NOMO-1 treated with DMSO at 0.1 percent for 48 hours (cell line): Measurements from ENCODE around the gene DPP10.

Experiments
- DNase-seq: peaks from one replicate; lab custom pipeline; 2025; ENCODE audit not compliant: unreplicated experiment; lab: John Stamatoyannopoulos, UW

Gene DPP10

DNA sequence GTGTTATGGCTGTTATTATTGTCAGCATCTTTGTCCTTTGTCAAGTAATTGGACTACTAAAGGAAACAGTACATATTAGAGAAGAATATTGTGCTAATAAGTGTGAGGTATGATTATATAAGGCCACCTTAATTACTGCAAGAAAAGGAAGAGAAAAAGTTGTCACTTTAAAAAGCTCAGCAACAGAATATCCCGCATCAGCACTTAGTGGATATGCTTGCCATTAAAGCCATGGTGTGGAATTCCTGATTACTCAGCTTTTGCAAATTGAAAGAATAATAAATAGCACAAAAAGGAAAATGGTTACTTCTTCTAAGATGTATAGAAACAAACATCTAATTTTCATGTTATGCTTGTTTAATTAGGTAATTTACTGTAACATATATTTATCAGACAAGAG is 347.5 kb downstream of the DPP10 start:
- DNase-seq, result no peak

DNA sequence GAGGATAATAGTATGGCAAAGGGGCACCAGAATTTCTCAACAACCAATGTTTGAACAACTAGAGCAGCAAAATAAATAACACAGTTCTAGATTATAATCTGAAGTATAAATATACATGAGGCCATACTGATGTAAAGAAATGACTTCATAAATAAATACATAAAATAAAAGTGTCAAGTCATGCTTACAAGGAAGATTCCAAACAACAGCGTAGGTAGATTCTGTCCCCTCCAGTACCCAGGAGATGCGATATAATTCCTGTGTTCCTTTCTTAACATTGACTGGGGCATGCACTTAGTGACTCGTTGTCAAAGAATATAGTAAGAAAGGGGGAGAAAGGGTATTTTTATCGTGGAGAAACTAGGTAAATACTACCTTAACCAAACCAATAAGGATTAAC is 355.1 kb downstream of the DPP10 start:
- no peak for DNase-seq

DNA sequence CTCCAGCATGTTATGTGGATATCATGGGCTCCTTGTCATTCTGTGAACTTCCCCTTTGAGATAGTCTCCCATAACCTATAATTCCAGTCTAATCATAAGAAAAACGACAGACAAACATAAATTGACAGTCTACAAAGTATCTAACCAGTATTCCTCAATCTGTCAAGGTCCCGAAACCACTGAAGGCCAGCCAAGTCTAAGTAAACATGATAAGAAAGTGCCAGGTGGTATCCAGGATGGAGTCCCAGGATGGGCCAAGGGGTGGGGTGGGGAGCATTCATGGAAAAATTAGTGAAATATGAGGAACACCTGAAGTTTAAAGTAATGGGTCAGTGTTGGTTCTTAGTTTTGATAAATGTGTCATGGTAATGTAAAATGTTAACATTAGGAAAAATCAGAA is 355.5 kb downstream of the DPP10 start:
- DNase-seq, result no peak

DNA sequence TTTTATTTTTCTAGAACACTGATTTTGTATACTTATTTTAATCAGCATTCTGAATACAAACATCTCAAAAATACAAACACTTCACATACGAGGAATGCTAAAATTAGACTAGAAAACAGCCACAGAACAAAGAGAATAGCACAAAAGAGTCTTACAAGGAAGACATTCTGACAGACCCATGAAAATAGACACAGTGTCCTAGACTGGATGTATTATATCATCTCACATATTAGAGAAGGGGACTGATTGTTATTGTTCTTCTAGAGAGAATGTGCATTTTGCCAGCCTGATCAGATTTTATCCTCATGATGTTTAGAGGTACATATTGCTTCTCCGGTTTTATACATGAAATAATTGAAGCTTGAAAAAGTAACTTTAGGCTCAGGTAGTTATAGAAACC is 357.9 kb downstream of the DPP10 start:
- DNase-seq, result no peak

DNA sequence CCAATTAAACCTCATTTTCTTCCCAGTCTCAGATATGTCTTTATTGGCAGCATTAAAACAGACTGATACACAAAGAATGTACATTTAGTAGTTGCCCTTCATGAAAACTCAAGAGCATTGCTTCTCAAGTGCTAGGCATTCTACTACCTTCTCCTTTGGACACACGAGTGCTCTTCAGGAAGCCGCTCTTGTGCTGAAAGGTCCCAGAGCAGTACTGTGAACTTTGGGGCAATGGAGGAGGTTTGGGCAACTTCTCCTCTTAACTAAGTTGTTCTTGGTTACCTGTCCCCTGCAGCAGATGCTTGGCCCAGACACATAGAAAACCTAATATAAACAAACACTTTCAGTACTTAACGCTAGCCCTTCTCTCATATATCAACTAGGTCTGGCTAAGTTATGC is 362.8 kb downstream of the DPP10 start:
- no peak for DNase-seq

DNA sequence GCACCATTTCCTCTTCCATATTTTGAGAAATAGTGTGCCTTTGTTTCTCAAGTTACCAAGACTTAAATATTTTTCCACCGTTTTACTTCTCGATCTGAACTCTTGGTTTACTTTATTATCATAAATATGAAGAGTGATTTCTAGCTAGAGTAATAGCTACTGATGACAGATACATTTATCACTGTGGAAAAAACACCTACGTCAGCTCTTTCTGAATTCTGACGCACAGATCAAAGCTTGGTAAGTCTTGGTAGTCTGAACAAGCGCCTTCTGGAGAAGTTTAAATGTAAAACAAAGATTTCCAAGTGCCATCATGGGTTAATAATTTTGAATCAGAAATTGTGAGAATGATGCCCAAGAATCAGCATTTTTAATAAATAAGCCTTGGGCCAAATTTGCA is 367.7 kb downstream of the DPP10 start:
- no peak for DNase-seq

DNA sequence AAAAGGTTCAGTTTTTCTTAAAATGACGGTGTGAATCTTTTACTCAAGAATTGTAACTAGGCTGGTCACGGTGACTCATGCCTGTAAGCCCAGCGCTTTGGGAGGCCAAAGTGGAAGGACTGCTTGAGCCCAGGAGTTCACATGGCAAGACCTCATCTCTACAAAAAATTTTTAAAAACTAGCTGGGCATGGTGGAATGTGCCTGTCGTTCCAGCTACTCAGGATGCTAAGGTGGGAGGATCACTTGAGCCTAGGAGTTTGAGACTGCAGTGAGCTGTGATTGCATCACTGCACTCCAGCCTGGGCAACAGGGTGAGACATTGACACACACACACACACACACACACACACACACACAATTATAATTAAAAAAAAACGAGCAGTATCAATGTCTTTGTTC is 369.8 kb downstream of the DPP10 start:
- no peak for DNase-seq

DNA sequence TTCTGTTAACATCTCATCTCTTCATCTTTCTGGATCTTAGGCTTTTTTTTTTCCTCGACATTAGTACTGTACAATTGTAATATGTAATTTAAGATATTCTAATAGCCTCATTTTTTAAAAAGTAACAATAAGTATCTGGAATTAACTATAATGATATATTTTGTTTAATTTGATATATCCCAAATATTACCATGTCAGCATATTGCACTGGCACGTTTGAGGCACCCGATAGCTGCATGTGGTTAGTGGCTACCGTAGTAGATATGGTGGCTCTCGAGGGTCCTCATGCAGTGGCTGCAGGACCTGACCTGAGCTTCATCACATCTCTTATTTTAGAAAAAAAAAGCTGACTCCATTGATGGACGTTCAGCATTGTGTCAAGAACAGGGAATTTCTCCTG is 371.9 kb downstream of the DPP10 start:
- no peak for DNase-seq

DNA sequence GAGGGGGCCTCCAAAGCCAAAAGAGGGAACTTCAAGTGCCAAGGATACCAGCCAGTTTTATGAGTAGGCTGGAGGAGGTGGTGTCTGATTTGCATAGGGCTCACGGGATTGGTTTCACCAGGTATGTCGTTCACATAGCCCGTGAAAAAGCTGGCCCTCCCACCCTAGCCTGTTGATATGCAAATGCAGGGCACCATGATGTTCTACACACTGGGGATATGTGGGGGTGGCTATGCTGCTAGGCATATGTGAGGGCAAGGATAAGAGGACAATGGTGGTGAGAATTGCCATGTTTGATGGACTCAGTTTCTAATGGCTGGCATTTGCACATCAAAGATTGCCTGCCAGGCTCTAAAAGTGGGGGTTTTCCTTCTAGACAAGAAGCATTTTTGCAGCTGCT is 378.6 kb downstream of the DPP10 start:
- no peak for DNase-seq

DNA sequence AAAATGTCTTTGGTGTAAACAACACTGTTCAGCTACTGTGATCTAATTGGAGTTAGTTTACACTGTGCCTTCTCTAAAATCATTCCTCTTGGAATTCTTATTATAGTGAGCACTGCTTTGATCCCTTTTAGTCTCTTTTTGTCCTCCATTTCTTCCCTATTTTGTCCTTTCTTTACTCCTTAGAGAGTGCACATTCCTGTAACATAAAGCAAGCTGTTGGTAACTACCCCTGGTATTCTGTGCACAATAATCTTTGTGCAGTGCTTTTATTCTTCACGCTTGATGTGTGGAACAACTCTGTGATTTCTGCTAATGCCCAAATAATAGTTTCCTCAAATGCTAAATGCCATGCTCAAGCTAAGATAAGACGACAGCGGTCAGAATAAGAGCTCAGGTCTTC is 401.5 kb downstream of the DPP10 start:
- DNase-seq, result no peak

DNA sequence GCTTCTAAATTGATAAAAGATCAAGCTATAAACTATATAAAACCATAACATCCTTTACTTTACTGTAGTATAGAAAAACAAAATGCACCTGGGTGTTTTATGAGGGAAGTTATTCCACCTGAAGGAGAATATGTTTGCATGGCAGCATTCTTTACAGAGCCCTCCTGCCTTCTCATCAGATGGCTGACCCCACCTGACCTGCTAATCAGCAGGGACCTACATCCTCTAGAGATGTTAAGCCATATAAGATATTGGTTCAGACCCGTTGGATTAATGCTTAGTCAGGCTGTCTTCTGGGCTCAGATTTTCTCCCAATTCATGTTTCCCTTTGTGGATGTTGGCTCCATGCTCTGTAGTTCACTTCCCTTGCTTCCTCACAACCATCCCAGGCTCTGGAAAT is 414.8 kb downstream of the DPP10 start:
- DNase-seq, result no peak

DNA sequence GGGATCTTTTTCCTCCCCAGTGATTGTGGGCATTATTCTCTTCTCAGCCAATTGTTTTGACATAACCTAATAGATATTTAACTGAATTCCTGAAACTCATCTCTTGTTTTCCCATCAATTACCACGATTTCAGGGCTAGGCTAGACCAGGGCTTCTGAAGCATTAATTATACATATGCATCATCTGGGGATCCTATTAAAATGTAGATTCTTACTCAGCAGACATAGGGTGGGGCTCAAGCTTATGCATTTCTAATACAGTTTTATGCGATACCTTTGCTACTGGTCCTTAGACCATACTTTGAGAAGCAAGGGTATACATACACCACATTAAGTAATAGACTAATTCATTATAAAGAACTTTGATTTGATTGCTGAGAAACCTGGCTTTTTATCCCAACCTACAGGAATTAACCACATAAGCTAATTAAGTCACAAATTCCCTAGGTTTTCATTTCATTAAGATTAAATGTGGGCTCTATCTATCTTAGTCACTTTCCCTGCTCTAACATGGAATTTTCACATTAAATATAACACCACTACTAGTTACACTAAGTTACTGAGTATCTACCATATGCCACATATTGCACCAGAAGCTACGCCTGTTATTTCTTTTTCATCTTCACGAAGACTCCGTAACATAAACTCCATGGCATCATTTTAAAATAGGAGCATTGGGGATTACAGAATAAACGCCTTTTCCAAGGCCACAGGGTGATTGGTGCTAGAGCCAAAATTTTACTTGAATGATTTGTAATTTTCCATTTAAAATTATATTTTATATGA is 417.5 kb downstream of the DPP10 start:
- no peak for DNase-seq

DNA sequence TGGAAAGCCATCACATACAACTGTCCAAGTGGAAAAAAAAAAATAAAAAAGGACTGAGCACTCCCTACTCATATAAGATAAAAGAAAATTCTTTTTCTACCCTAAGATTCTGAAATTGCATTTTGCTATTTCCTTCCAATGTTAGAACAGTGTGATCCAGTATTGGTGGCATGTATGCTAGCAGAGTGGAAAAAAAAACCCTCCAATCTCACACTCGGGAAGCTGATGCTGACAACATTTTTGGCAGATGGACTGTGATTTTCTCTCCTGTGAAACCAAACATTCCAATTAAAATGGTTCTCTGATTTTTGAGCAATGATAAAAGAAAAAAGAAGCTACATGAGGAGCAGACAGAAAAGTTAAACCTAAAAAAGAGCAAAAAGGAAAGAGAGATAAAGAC is 419.8 kb downstream of the DPP10 start:
- DNase-seq, result no peak

DNA sequence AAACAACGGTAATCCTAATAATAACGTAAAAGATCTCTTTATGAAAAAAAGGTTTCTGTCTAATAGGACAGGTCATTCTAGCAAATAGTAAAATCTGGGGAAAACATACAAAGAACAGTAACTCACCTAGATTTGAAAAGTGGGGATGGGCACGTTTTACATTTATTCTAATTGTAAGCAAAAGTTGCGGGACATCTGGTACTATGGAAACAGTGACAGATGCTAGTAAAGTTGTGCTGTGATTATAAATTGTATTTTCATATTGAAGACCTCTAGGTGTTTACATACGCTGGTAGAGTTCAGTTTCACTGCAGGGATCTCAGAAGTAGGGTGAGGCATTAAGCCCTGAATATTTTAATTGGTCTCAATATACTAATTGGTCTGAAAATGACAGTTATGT is 422.5 kb downstream of the DPP10 start:
- no peak for DNase-seq

DNA sequence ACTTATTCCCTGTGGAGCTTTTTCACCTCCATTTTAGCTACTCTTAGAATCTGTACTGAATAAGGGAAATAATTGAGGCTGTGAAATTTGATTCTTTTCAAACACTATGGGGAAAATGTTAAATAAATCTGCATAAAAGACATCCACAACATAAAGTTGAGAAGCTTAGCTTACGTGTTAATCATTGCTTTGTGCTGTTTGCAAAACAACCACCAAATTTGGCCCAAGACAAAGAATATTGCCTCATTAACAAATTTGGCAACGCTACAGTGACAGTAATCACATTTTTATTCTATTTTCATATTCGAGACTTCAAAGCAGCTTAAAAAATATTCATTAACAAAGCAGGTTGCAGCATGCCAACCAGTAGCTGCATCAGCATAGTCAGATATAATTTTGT is 437.6 kb downstream of the DPP10 start:
- DNase-seq, result no peak

DNA sequence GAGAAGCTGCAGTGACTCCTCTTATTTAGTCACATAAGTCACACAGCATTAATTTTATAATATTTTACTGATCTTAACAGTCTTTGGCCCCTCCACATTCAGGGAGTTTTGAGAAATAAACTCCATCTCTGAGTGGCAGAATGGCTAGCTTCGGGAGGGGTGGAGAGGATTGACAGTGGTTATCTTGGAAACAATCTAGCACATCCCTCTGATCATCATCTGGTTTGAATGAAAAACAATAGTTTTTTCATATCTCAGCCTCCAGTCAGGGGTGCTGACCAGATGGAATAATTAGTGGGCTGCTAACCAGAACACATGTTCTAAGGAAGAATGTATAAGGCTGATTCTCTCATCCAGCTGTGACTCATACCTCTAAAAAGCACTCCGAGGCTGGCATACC is 477.5 kb downstream of the DPP10 start:
- DNase-seq, result no peak

DNA sequence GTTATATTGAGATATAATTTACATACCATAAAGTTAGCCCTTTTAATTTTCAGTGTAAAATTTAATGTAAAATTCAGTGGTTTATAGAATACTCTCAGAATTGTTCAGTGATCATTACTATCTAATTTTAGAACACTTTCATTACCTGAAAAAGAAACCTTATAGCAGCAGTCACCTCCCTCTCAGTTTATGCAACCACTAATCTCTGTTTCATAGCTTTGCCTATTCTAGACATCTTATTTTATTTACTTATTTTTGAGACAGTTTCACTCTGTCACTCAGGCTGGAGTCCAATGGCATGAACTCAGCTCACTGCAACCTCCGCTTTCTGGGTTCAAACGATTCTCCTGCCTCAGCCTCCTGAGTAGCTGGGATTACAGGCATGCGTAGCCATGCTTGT is 479.6 kb downstream of the DPP10 start:
- DNase-seq, result no peak

DNA sequence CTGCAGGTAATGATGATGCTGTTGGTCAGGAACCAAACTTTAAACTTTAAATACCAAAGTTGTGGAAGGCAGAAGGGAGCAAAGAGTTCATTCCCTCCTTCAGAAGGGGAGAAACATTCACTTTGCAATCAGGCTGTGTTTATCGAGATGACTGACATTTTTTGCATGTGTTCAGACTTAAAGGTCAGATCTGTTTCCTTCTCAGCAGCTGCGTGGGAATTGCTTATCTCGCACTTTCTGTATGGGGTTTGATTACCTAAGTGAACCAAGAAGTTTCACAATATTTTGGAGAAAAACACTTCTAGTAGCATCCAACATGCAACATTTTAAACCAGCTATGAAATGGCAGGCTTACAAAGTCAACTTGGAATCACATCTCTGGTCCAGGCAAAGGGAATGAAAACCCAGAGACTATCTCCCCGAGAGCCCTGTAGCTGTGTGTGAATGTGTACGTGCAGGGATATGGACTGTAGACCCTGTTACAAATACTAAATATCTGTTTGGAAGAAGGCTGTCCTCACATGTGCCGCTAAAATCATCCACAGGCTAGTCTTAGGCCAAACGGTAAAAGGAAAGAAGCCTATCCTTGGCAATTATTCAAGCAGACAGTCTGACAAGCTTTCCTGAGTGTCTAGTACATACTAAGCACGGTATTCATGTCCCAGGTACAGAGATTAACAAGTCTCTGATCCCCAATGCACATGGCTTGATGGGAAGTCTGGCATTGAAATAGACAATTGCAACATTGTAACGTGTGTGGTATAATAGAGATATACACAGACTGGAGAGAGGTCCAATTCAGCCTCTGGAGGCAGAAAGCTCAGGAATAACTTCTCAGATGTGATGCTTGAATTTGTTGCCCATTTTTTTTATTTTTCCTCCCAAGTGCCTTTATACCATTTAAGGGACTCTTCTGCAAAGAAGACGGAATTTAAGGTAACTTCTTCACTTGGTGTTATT is 483.1 kb downstream of the DPP10 start:
- DNase-seq, result no peak

DNA sequence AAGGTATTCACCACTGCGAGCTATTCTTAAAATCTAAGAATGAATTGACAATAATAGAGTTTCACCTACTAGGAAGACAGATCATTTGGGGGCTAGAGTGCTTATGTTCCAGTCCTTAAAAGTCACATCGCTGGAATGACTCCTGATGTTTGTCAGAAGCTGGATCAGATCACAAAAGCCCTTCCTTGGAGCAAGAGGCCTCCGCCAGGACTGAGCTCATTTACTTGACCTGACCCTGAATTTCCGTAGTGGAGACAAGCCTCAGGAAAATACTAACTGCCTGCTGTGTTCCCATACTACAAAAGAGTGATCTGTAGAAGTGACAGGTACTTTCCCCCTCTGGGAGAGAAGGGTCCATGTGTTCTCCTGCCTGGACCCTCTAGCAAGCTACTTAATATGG is 483.9 kb downstream of the DPP10 start:
- no peak for DNase-seq

DNA sequence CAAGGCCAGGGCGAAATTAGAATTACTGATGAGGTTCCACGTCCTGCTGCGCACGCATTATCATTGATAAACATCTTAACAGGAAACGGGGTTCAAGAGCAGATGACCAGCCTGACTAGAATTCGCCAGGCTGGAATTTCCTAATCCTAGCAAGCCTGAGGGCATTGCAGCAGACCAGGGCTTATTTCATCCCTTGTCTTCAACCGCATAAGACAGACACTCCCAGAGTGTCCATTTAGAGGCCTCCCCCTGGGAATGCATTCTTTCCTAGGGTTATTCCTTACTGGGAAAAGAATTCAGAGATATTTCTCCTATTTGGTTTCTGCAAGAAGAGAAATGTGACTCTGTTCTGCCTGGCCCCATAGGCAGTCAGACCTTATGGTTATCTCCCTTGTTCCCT is 486.8 kb downstream of the DPP10 start:
- DNase-seq, result no peak

DNA sequence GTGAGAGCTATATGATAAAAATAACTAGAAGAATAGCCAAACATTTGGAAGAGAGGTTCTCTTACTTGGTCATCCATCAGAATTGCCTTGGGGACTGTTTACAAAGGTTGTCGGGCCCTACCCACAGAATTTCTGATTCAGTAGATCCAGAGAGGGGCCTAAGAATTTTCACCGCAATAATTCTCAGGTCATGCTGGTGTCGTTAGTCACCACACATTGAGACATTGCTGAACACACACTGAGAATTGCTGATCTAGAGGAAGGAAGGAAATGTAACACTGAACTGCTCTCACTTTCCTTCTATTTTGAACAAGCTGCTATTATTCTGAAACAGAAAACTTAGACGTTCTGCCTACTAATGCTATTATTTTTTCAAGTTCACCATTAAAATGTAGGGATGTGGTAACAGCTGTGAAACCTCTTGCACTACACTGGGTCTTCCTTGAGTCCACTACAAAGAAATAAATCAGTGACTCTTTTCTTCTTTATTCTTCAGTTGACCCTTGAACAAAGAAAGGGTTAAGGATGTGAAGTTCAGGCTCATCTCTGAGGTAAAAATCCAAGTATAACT is 491.3 kb downstream of the DPP10 start:
- no peak for DNase-seq

DNA sequence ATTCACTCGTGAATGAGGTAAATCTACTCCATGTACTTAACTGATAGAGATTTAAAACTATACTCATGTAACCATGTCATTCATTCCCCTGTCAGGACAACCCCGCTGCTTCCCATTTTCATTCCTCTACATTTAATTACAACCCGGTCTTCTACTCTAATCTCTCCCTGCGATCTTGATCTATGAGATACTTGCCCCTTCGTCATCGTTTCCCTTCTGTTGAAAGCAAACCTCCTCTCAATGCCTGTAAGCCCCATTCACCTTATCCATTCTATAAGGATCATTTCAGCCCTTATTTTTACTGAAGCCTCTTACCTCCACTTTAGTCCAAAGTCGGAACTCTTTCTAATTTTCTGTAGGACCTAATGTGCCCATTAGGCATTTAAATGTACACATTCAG is 492.6 kb downstream of the DPP10 start:
- no peak for DNase-seq
